CD4-positive, alpha-beta memory T cell (primary cell): ENCODE results near the gene CALHM4. TPM values are rescaled to one million over a fixed set of nuclear protein-coding genes. Genes with fewer than 3 reads are reported as not detected.

Source experiments
- CTCF ChIA-PET: fragments of 350-600 bp; sonication (Branson Sonifier 250); formaldehyde crosslinking; loops from one replicate; lab custom pipeline; 2021; ENCODE audit warnings: inconsistent platforms; ENCODE audit not compliant: partially characterized antibody; lab: Charles Lee
- POLR2A ChIA-PET: fragments of 350-600 bp; sonication (Branson Sonifier 250); formaldehyde crosslinking; loops from one replicate; lab custom pipeline; 2021; ENCODE audit not compliant: partially characterized antibody; lab: Charles Lee
- DNase-seq, 5 donors: peaks; one replicate each; pipeline versions ENCODE4 v3.0.0 to v3.0.0-alpha.2; 2020 to 2022; ENCODE audit warnings: mixed read lengths in 1 of 5
- H3K27ac ChIP-seq: one replicate; pipeline ENCODE4 v1.7.0; 2013; ENCODE audit warnings: low read depth, low read length
- H3K27me3 ChIP-seq: 2 replicates; pipeline ENCODE4 v1.7.0; 2013; ENCODE audit warnings: mild to moderate bottlenecking, low read length, moderate library complexity; ENCODE audit not compliant: insufficient read depth
- H3K36me3 ChIP-seq: 2 replicates; pipeline ENCODE4 v1.7.0; 2013; ENCODE audit warnings: mild to moderate bottlenecking, low read length, moderate library complexity; ENCODE audit not compliant: insufficient read depth
- H3K4me1 ChIP-seq: 2 replicates; pipeline ENCODE4 v1.7.0; 2013; ENCODE audit warnings: mild to moderate bottlenecking, low read length, moderate library complexity; ENCODE audit not compliant: insufficient read depth
- H3K4me3 ChIP-seq, 2 donors: one replicate each; pipeline ENCODE4 v1.7.0; 2013; ENCODE audit warnings: low read length in 2 of 2, mild to moderate bottlenecking in 1 of 2
- H3K9me3 ChIP-seq, 2 donors: one replicate each; pipeline ENCODE4 v1.7.0; 2013; ENCODE audit warnings: low read length in 2 of 2, control low read depth in 1 of 2; ENCODE audit not compliant: control insufficient read depth in 1 of 2
- H3K27ac Mint-ChIP-seq, 7 donors: one replicate each; pipeline ENCODE4 v1.8.0; 2020 to 2021; ENCODE audit warnings: mixed read lengths in 7 of 7, mild to moderate bottlenecking in 6 of 7, inconsistent platforms in 3 of 7, moderate library complexity in 3 of 7
- H3K27me3 Mint-ChIP-seq, 2 donors: one replicate each; pipeline ENCODE4 v1.8.0; 2020 to 2021; ENCODE audit warnings: mixed read lengths in 2 of 2
- H3K36me3 Mint-ChIP-seq, 2 donors: one replicate each; pipeline ENCODE4 v1.8.0; 2020 to 2021; ENCODE audit warnings: mixed read lengths in 2 of 2, inconsistent platforms in 1 of 2, mild to moderate bottlenecking in 1 of 2
- H3K4me1 Mint-ChIP-seq, 4 donors: one replicate each; pipeline ENCODE4 v1.8.0; 2020 to 2021; ENCODE audit warnings: mixed read lengths in 4 of 4, mild to moderate bottlenecking in 1 of 4
- H3K4me3 Mint-ChIP-seq, 8 donors: one replicate each; pipeline ENCODE4 v1.8.0; 2020 to 2021; ENCODE audit warnings: mixed read lengths in 8 of 8, mild to moderate bottlenecking in 7 of 8, moderate library complexity in 6 of 8, inconsistent platforms in 3 of 8
- H3K9me3 Mint-ChIP-seq, 8 donors: one replicate each; pipeline ENCODE4 v1.8.0; 2020 to 2021; ENCODE audit warnings: mixed read lengths in 8 of 8, mild to moderate bottlenecking in 5 of 8, inconsistent platforms in 3 of 8, moderate library complexity in 1 of 8
- intact Hi-C: fragments of 100-400 bp; cut with micrococcal nuclease; formaldehyde crosslinking; loops from one replicate; pipeline ENCODE4 v1.15.1; 2023
- polyA plus RNA-seq, 2 donors: library from polyadenylated mRNA; unstranded; fragments of 300-500 nt; fragmentation: Illumina TruSeq; gene quantifications; one replicate each; pipeline ENCODE4 v1.2.3, GENCODE V29; 2021
- total RNA-seq, 2 experiments: library from RNA; stranded (reverse); gene quantifications; one replicate each; pipeline ENCODE4 v1.2.3, GENCODE V29; 2021

The CALHM4 gene
- total and polyA plus RNA-seq, 4 experiments from 2014 or later: not detected

GRCh38 chr6:116557893-116558292 lies 4.3 kb downstream of the CALHM4 start:
- intact Hi-C loops: no loop called here
- ChIA-PET CTCF (interaction anchor here (2.5 to 3.8 kb wide), 2 partner anchors 23 to 270 kb away, joined by 7 to 19 read pairs; no protein-coding TSS in a partner anchor), POLR2A (no interaction called here)
- no peak overlapping the region for H3K27ac Mint-ChIP-seq
- H3K27ac ChIP-seq: no peak overlapping the region
- H3K9me3 Mint-ChIP-seq: no peaks in the 10 kb centered on the region
- H3K36me3 ChIP-seq: no peaks in the 10 kb centered on the region
- peaks cover 13 to 24% of the 10 kb centered on the region in 2 donors for H3K27me3 Mint-ChIP-seq
- DNase-seq: no peak
- no peaks in the 10 kb centered on the region for H3K4me1 ChIP-seq
- no peak overlapping the region for H3K4me3 Mint-ChIP-seq
- H3K27me3 ChIP-seq: peaks cover 4% of the 10 kb centered on the region
- no peaks in the 10 kb centered on the region for H3K9me3 ChIP-seq
- H3K4me3 ChIP-seq: no peak overlapping the region
- H3K4me1 Mint-ChIP-seq: peaks cover 0 to 2% (median 1%) of the 10 kb centered on the region in 4 donors
- no peaks in the 10 kb centered on the region for H3K36me3 Mint-ChIP-seq

GRCh38 chr6:116560130-116560529 lies 6.6 kb downstream of the CALHM4 start:
- Histone ChIP-seq H3K9me3 (no peaks in the 10 kb centered on the region), H3K4me3 (no peak overlapping the region), H3K27me3 (no peaks in the 10 kb centered on the region), H3K4me1 (no peaks in the 10 kb centered on the region), H3K27ac (no peak overlapping the region), H3K36me3 (no peaks in the 10 kb centered on the region)
- Mint-ChIP-seq H3K27me3 (peaks cover 9 to 16% of the 10 kb centered on the region in 2 donors), H3K27ac (no peak overlapping the region), H3K9me3 (no peaks in the 10 kb centered on the region), H3K4me1 (peaks cover 0 to 2% (median 1%) of the 10 kb centered on the region in 4 donors), H3K36me3 (no peaks in the 10 kb centered on the region), H3K4me3 (no peak overlapping the region)
- intact Hi-C loops: no loop called here
- ChIA-PET CTCF (interaction anchor here (0.6 to 3.8 kb wide), 21 partner anchors 11 to 342 kb away, joined by 3 to 31 read pairs (median 5); partner anchors contain the start of genes DSE, RWDD1 and TSPYL1), POLR2A (interaction anchor here (2.2 kb wide), 1 partner anchor 11 kb away, joined by 10 read pairs; the partner anchor contains the start of gene RWDD1)
- DNase-seq: no peak

GRCh38 chr6:116561377-116562018 lies 7.9 kb downstream of the CALHM4 start:
- Histone ChIP-seq H3K36me3 (no peaks in the 10 kb centered on the region), H3K9me3 (no peaks in the 10 kb centered on the region), H3K4me3 (no peak overlapping the region), H3K4me1 (no peaks in the 10 kb centered on the region), H3K27ac (no peak overlapping the region), H3K27me3 (no peaks in the 10 kb centered on the region)
- intact Hi-C loops: loop anchor here (1.0 kb wide), 2 partner anchors 25 to 274 kb away; no protein-coding TSS in a partner anchor
- H3K4me3 Mint-ChIP-seq: no peak overlapping the region
- peaks cover 9 to 16% of the 10 kb centered on the region in 2 donors for H3K27me3 Mint-ChIP-seq
- no peaks in the 10 kb centered on the region for H3K9me3 Mint-ChIP-seq
- POLR2A ChIA-PET: interaction anchor here (1.0 to 2.2 kb wide), 2 partner anchors 9 to 10 kb away, joined by 6 to 10 read pairs; partner anchors contain the start of gene RWDD1
- DNase-seq: peak; percentile 59 to 69 (median 64)
- H3K27ac Mint-ChIP-seq: peak overlapping the region in 2 of 7 donors; percentile 24 to 63
- CTCF ChIA-PET: interaction anchor here (0.8 to 3.8 kb wide), 26 partner anchors 9 to 344 kb away, joined by 3 to 31 read pairs (median 4); partner anchors contain the start of genes DSE, RWDD1 and TSPYL1
- H3K4me1 Mint-ChIP-seq: peaks cover 0 to 2% (median 1%) of the 10 kb centered on the region in 4 donors
- H3K36me3 Mint-ChIP-seq: no peaks in the 10 kb centered on the region

- ChIA-PET POLR2A (interaction anchor here (1.0 kb wide), 1 partner anchor 9 kb away, joined by 6 read pairs; the partner anchor contains the start of gene RWDD1), CTCF (interaction anchor here (0.7 to 2.3 kb wide), 8 partner anchors 9 to 347 kb away, joined by 3 to 21 read pairs (median 4); partner anchors contain the start of gene RWDD1)
- peaks cover 9 to 16% of the 10 kb centered on the region in 2 donors for H3K27me3 Mint-ChIP-seq
- Histone ChIP-seq H3K9me3 (no peaks in the 10 kb centered on the region), H3K36me3 (no peaks in the 10 kb centered on the region), H3K4me1 (no peaks in the 10 kb centered on the region), H3K27ac (no peak overlapping the region), H3K27me3 (no peaks in the 10 kb centered on the region), H3K4me3 (no peak overlapping the region)
- H3K36me3 Mint-ChIP-seq: no peaks in the 10 kb centered on the region
- no peak overlapping the region for H3K4me3 Mint-ChIP-seq
- H3K27ac Mint-ChIP-seq: no peak overlapping the region
- intact Hi-C loops: no loop called here
- H3K9me3 Mint-ChIP-seq: no peaks in the 10 kb centered on the region
- H3K4me1 Mint-ChIP-seq: peaks cover 0 to 2% (median 1%) of the 10 kb centered on the region in 4 donors
- no peak for DNase-seq
These were observed 8.5 kb downstream of the CALHM4 start for GRCh38 chr6:116562019-116562403.

GRCh38 chr6:116562614-116563013 lies 9.1 kb downstream of the CALHM4 start:
- peaks cover 0 to 2% (median 1%) of the 10 kb centered on the region in 4 donors for H3K4me1 Mint-ChIP-seq
- ChIA-PET CTCF (interaction anchor here (0.7 to 2.3 kb wide), 12 partner anchors 8 to 348 kb away, joined by 3 to 21 read pairs (median 4); partner anchors contain the start of genes CALHM4 and RWDD1), POLR2A (interaction anchor here (1.0 kb wide), 1 partner anchor 9 kb away, joined by 6 read pairs; the partner anchor contains the start of gene RWDD1)
- DNase-seq: no peak
- H3K27ac Mint-ChIP-seq: no peak overlapping the region
- H3K27ac ChIP-seq: no peak overlapping the region
- peaks cover 9 to 16% of the 10 kb centered on the region in 2 donors for H3K27me3 Mint-ChIP-seq
- no peaks in the 10 kb centered on the region for H3K27me3 ChIP-seq
- H3K4me3 ChIP-seq: no peak overlapping the region
- intact Hi-C loops: no loop called here
- no peaks in the 10 kb centered on the region for H3K36me3 Mint-ChIP-seq
- no peaks in the 10 kb centered on the region for H3K36me3 ChIP-seq
- H3K4me1 ChIP-seq: no peaks in the 10 kb centered on the region
- H3K9me3 Mint-ChIP-seq: no peaks in the 10 kb centered on the region
- H3K9me3 ChIP-seq: no peaks in the 10 kb centered on the region
- no peak overlapping the region for H3K4me3 Mint-ChIP-seq

GRCh38 chr6:116563830-116564229 lies 10.3 kb downstream of the CALHM4 start:
- H3K4me1 Mint-ChIP-seq: peaks cover 2 to 3% (median 2%) of the 10 kb centered on the region in 4 donors
- intact Hi-C loops: no loop called here
- peaks cover 9 to 13% of the 10 kb centered on the region in 2 donors for H3K27me3 Mint-ChIP-seq
- Histone ChIP-seq H3K4me3 (no peak overlapping the region), H3K27me3 (no peaks in the 10 kb centered on the region), H3K36me3 (no peaks in the 10 kb centered on the region), H3K4me1 (no peaks in the 10 kb centered on the region), H3K9me3 (no peaks in the 10 kb centered on the region), H3K27ac (no peak overlapping the region)
- peak overlapping the region in 2 of 8 donors; percentile 5 to 39 for H3K4me3 Mint-ChIP-seq
- no peak for DNase-seq
- H3K36me3 Mint-ChIP-seq: no peaks in the 10 kb centered on the region
- ChIA-PET POLR2A (no interaction called here), CTCF (interaction anchor here (0.7 to 2.3 kb wide), 11 partner anchors 9 to 349 kb away, joined by 3 to 21 read pairs (median 4); partner anchors contain the start of genes CALHM4 and TRAPPC3L)
- H3K9me3 Mint-ChIP-seq: no peaks in the 10 kb centered on the region
- H3K27ac Mint-ChIP-seq: no peak overlapping the region

GRCh38 chr6:116564311-116564710 lies 10.8 kb downstream of the CALHM4 start:
- Histone ChIP-seq H3K9me3 (no peaks in the 10 kb centered on the region), H3K36me3 (no peaks in the 10 kb centered on the region), H3K27me3 (no peaks in the 10 kb centered on the region), H3K4me1 (no peaks in the 10 kb centered on the region), H3K4me3 (no peak overlapping the region), H3K27ac (no peak overlapping the region)
- peak overlapping the region in 2 of 8 donors; percentile 5 to 39 for H3K4me3 Mint-ChIP-seq
- POLR2A ChIA-PET: no interaction called here
- no peak overlapping the region for H3K27ac Mint-ChIP-seq
- peaks cover 3 to 7% (median 5%) of the 10 kb centered on the region in 4 donors for H3K4me1 Mint-ChIP-seq
- H3K36me3 Mint-ChIP-seq: no peaks in the 10 kb centered on the region
- peaks cover 9 to 13% of the 10 kb centered on the region in 2 donors for H3K27me3 Mint-ChIP-seq
- CTCF ChIA-PET: interaction anchor here (0.7 to 2.3 kb wide), 6 partner anchors 19 to 297 kb away, joined by 3 to 21 read pairs (median 5); partner anchors contain the start of gene TRAPPC3L
- DNase-seq: no peak
- intact Hi-C loops: no loop called here
- H3K9me3 Mint-ChIP-seq: no peaks in the 10 kb centered on the region
